Activated naive CD4-positive, alpha-beta T cell treated with anti-CD3 and anti-CD28 coated beads, Interleukin-2, amount 50 U/mL, for 24 hours (primary cell): ENCODE results near the gene HOXC11.

Experiments
- H3K27ac Mint-ChIP-seq: one replicate; pipeline ENCODE4 v1.8.0; 2021; ENCODE audit warnings: mild to moderate bottlenecking, mixed read lengths
- H3K27me3 Mint-ChIP-seq: one replicate; pipeline ENCODE4 v1.8.0; 2021; ENCODE audit warnings: mixed read lengths
- H3K36me3 Mint-ChIP-seq: one replicate; pipeline ENCODE4 v1.8.0; 2021; ENCODE audit warnings: mixed read lengths
- H3K4me1 Mint-ChIP-seq: one replicate; pipeline ENCODE4 v1.8.0; 2021; ENCODE audit warnings: mixed read lengths
- H3K4me3 Mint-ChIP-seq: one replicate; pipeline ENCODE4 v1.8.0; 2021; ENCODE audit warnings: mild to moderate bottlenecking, mixed read lengths
- H3K9me3 Mint-ChIP-seq: one replicate; pipeline ENCODE4 v1.8.0; 2021; ENCODE audit warnings: mixed read lengths

Gene HOXC11

GRCh38 chr12:53973236-53974042, 513 bp downstream of the HOXC11 start:
- Mint-ChIP-seq H3K27me3 (peaks cover 74% of the 10 kb centered on the region), H3K9me3 (no peaks in the 10 kb centered on the region), H3K4me1 (peaks cover 20% of the 10 kb centered on the region), H3K4me3 (peak overlapping the region; percentile 43), H3K36me3 (peaks cover 3% of the 10 kb centered on the region), H3K27ac (peak overlapping the region; percentile 61)

- peaks cover 74% of the 10 kb centered on the region for H3K27me3 Mint-ChIP-seq
- peak within 1 kb of the TSS; percentile 74 for H3K4me3 Mint-ChIP-seq
- H3K9me3 Mint-ChIP-seq: no peaks in the 10 kb centered on the region
- H3K36me3 Mint-ChIP-seq: peaks cover 3% of the 10 kb centered on the region
- H3K4me1 Mint-ChIP-seq: peaks cover 20% of the 10 kb centered on the region
- H3K27ac Mint-ChIP-seq: no peak within 1 kb of the TSS
These were observed 1.4 kb downstream of the HOXC11 start, which contains the start of gene HOTAIR for GRCh38 chr12:53974084-53975063. Gene HOTAIR, minus strand, starts transcription at chr12:53974954.

GRCh38 chr12:53975064-53975471, 2.1 kb downstream of the HOXC11 start:
- Mint-ChIP-seq H3K4me3 (no peak overlapping the region), H3K27ac (no peak overlapping the region), H3K36me3 (peaks cover 3% of the 10 kb centered on the region), H3K27me3 (peaks cover 75% of the 10 kb centered on the region), H3K4me1 (peaks cover 20% of the 10 kb centered on the region), H3K9me3 (no peaks in the 10 kb centered on the region)

- Mint-ChIP-seq H3K27ac (no peak overlapping the region), H3K36me3 (peaks cover 7% of the 10 kb centered on the region), H3K4me1 (peaks cover 20% of the 10 kb centered on the region), H3K4me3 (peak overlapping the region; percentile 68), H3K27me3 (peaks cover 76% of the 10 kb centered on the region), H3K9me3 (no peaks in the 10 kb centered on the region)
These were observed 2.7 kb downstream of the HOXC11 start for GRCh38 chr12:53975479-53976152.

GRCh38 chr12:53976172-53976822, 3.4 kb downstream of the HOXC11 start:
- peaks cover 20% of the 10 kb centered on the region for H3K4me1 Mint-ChIP-seq
- H3K4me3 Mint-ChIP-seq: no peak overlapping the region

GRCh38 chr12:53976823-53977595, 4.1 kb downstream of the HOXC11 start:
- Mint-ChIP-seq H3K27ac (peak overlapping the region; percentile 46), H3K4me3 (no peak overlapping the region), H3K4me1 (peaks cover 20% of the 10 kb centered on the region), H3K27me3 (peaks cover 76% of the 10 kb centered on the region), H3K36me3 (peaks cover 7% of the 10 kb centered on the region), H3K9me3 (no peaks in the 10 kb centered on the region)

More at GRCh38 chr12:53976172-53976822, 3.4 kb downstream of the HOXC11 start:
- peaks cover 76% of the 10 kb centered on the region for H3K27me3 Mint-ChIP-seq
- H3K36me3 Mint-ChIP-seq: peaks cover 7% of the 10 kb centered on the region
- peak overlapping the region; percentile 46 for H3K27ac Mint-ChIP-seq
- no peaks in the 10 kb centered on the region for H3K9me3 Mint-ChIP-seq

GRCh38 chr12:53977596-53978445, 4.9 kb downstream of the HOXC11 start:
- no peaks in the 10 kb centered on the region for H3K9me3 Mint-ChIP-seq

GRCh38 chr12:53978477-53979356, 5.8 kb downstream of the HOXC11 start:
- H3K27ac Mint-ChIP-seq: no peak overlapping the region
- no peak overlapping the region for H3K4me3 Mint-ChIP-seq
- H3K27me3 Mint-ChIP-seq: peaks cover 75% of the 10 kb centered on the region
- H3K9me3 Mint-ChIP-seq: no peaks in the 10 kb centered on the region
- peaks cover 4% of the 10 kb centered on the region for H3K36me3 Mint-ChIP-seq
- H3K4me1 Mint-ChIP-seq: peaks cover 13% of the 10 kb centered on the region

More at GRCh38 chr12:53977596-53978445, 4.9 kb downstream of the HOXC11 start:
- peak overlapping the region; percentile 35 for H3K27ac Mint-ChIP-seq
- no peak overlapping the region for H3K4me3 Mint-ChIP-seq
- H3K36me3 Mint-ChIP-seq: peaks cover 7% of the 10 kb centered on the region
- H3K27me3 Mint-ChIP-seq: peaks cover 73% of the 10 kb centered on the region
- H3K4me1 Mint-ChIP-seq: peaks cover 19% of the 10 kb centered on the region

GRCh38 chr12:53980104-53980801, 7.3 kb downstream of the HOXC11 start:
- Mint-ChIP-seq H3K27me3 (peaks cover 78% of the 10 kb centered on the region), H3K4me1 (peaks cover 13% of the 10 kb centered on the region), H3K36me3 (peaks cover 4% of the 10 kb centered on the region), H3K9me3 (no peaks in the 10 kb centered on the region), H3K4me3 (no peak overlapping the region), H3K27ac (no peak overlapping the region)

- no peak overlapping the region for H3K4me3 Mint-ChIP-seq
These were observed 8.0 kb downstream of the HOXC11 start for GRCh38 chr12:53980802-53981496.

GRCh38 chr12:53981634-53982565, 9.0 kb downstream of the HOXC11 start:
- no peaks in the 10 kb centered on the region for H3K9me3 Mint-ChIP-seq
- H3K4me1 Mint-ChIP-seq: peaks cover 19% of the 10 kb centered on the region
- H3K4me3 Mint-ChIP-seq: no peak overlapping the region
- peaks cover 80% of the 10 kb centered on the region for H3K27me3 Mint-ChIP-seq
- peaks cover 4% of the 10 kb centered on the region for H3K36me3 Mint-ChIP-seq
- H3K27ac Mint-ChIP-seq: peak overlapping the region; percentile 62

More at GRCh38 chr12:53980802-53981496, 8.0 kb downstream of the HOXC11 start:
- peaks cover 4% of the 10 kb centered on the region for H3K36me3 Mint-ChIP-seq
- H3K27ac Mint-ChIP-seq: no peak overlapping the region
- H3K27me3 Mint-ChIP-seq: peaks cover 77% of the 10 kb centered on the region
- H3K9me3 Mint-ChIP-seq: no peaks in the 10 kb centered on the region
- peaks cover 11% of the 10 kb centered on the region for H3K4me1 Mint-ChIP-seq
